GM21423 (cell line): ENCODE data around the gene TNFRSF6B.

Experiments used
- ATAC-seq: cut with Tn5 transposase; IDR thresholded peaks from one replicate; pipeline ENCODE4 v1.9.1; 2021; ENCODE audit warnings: mild to moderate bottlenecking, moderate library complexity; ENCODE audit not compliant: unreplicated experiment

TNFRSF6B gene

DNA sequence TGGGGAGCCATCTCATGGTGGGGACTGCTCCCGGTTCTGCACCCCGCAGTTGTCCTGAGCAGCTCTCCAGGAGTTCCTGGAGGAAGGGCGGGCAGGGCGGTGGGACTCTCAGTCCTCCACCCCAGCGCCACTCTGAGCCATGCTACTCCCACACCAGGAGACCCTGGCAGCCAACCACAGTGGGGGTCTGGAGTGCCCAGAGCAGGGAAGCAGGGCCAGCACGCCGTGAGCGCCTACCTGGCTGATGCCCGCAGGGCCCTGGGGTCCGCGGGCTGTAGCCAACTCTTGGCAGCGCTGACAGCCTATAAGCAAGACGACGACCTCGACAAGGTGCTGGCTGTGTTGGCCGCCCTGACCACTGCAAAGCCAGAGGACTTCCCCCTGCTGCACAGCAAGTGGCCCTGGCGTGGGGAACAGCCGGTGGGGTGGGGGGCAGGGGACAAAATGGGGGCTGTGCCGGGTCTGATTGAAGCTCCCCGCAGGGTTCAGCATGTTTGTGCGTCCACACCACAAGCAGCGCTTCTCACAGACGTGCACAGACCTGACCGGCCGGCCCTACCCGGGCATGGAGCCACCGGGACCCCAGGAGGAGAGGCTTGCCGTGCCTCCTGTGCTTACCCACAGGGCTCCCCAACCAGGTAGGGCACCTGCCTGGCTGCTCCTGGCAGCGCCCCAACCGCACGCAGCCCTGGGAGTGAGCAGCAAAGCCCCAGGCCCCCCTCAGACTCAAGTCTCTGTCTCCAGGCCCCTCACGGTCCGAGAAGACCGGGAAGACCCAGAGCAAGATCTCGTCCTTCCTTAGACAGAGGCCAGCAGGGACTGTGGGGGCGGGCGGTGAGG is 1.6 kb upstream of the TNFRSF6B start:
- ATAC-seq: no peak

- ATAC-seq: no peak
Observed at GRCh38 chr20:63695424-63696305, 787 bp upstream of the TNFRSF6B start.

DNA sequence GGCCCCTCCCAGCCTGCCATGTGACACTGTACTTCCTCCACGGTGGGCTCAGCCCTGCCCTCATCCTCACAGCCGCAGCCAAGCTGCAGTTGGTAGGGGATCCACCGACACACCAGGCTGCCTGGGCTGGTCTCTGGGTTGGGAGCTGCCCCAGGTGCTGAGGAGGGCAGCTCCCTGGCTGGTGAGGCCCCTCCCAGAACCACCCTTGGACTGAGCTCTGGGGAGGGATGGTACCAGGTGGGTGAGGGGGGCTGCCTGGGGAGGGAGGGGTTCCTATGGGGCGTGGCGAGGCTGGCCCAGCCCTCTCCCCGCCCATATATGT is 185 bp upstream of the TNFRSF6B start:
- ATAC-seq: no peak

GRCh38 chr20:63697357-63697867 is 960 bp downstream of the TNFRSF6B start:
- no peak for ATAC-seq

- no peak for ATAC-seq
Observed at GRCh38 chr20:63697868-63698545, 1.6 kb downstream of the TNFRSF6B start.

DNA sequence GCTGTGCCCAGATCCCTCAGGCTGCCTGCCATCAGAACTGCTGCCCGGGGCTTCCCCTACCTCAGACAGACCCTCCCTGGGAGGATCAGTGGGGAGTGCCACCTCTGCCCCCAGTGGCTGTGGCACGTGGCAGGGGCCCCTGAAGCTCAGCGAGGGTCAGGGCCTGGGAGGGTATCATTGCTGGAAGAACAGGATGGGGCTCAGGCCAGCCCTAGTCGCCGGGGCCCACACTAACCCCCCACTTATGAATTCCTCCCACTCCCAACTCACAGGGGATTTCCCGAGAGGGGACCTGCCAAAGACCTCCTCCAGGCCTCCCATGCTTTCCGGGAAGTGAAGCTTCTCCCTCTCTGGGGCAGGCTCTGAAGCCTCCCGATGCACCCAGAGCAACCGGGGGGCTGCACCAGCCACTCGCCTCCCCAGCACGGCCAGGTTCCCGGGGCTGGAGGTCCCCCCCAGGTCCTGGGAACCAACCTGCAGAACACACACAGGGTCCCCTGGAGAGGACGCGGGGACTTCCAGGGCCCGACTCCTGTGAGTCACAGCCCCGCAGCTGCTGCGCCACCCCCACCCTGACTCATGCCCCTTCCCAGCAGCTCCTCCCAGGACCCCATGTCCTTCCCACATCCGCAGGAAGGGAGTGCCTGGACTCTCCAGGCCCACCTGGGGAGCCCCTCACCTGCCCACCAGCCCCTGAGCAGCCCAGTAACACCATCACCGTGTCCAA is 2.5 kb downstream of the TNFRSF6B start:
- no peak for ATAC-seq

DNA sequence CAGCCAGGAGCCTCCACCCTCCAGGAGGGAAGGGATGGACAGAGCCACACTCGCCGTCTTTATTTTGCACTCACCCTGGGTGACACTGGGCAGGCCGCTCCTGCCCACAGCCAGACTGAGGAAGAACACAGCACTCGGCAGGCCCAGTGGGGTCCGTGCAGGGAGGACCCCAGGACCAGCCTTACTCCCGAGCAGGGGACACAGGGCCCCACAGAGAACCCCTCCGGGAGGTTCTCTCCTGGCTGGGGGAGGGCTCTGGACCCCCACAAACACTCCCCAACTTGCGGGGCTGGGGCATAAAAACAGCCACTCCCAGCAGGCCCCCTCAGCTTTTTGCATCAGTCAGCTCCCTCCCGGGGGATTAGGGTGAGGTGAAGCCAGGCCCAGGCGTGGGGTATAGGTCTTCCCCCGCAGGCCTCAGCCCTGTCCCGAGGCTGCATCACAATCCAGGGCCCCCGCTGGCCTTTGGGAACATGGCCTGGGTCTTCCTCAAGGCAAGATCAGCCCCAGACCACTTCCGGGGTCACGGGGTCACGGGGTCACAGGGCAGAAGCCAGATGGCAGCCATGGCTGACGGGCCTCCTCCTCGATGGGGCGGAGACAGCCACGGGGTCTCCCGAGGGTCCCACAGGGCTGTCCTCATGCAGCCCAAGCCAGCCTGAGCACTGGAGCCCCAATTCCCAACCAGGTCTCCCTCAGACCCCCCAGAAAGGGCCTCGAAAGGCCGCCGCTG is 3.2 kb downstream of the TNFRSF6B start:
- no peak for ATAC-seq

DNA sequence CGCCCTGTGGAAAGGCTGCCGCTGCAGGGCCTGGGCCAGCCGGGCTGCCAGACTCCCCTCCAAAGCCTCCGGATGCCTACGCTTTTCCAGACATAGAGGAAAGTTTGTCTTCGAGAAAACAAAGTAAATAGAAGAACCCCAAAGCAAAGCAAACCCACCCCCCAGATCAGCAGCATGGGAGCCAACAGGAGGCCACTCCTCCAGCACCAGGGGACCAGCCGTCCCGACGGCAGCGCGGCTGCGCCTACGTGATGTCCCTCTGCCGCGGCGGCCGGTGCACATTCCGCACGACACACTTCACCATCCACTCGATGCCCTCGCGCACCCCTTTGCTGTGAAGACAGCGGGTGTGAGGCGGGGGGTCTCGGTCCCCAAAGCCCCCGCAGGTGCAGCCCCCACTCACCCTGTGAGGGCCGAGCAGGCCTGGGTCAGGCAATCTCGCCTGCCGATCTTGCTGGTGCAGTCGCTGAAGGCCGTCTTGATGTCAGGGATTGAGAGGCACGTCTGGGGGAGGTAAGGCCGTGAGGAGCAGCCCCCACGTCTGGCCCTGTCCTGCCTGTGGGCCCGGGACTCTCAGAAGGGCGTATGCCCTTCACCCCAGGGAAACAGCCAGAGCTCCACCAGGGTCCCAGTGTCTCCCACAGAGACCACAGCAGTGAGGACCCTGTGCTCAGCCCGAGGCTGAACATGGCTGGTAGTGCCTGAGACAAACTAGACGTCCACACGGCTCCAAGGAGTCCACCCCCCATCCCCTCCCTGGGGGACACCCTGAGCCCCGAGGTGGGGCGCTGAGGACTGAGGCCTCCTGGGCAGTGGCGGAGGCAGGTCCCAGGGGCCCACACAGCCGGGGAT is 4.0 kb downstream of the TNFRSF6B start:
- ATAC-seq: no peak

- ATAC-seq: no peak
Observed at GRCh38 chr20:63701051-63701328, 4.5 kb downstream of the TNFRSF6B start.

GRCh38 chr20:63701329-63702035 is 5.0 kb downstream of the TNFRSF6B start:
- ATAC-seq: no peak

DNA sequence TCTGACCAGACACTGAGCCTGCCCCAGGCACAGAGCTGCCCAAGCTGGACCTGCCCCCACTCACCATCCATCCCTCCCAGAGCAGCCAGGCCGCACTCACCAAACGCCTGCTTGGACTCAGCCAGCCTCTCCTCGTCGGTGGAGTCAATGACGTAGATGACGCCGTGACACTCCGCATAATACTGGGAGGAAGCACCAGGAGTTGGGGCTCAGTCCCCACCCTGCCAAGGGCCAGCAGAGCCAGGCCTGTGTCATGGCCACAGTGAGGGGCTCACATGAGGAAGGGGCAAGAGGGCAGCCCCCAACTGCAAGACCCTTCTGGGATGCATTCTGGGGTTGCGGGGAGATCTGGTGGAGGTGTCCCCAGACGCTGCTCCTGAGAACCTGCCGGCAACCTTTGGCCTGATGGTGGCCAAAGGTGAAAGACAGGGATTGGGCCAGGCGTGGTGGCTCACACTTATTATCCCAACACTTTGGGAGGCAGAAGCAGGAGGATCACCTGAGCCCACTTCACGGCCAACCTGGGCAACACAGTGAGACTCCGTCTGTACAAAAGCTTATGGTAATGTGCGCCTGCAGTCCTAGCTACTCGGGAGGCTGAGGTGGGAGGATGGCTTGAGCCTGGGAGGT is 5.7 kb downstream of the TNFRSF6B start:
- ATAC-seq: no peak

GRCh38 chr20:63702751-63703470 is 6.5 kb downstream of the TNFRSF6B start:
- no peak for ATAC-seq

DNA sequence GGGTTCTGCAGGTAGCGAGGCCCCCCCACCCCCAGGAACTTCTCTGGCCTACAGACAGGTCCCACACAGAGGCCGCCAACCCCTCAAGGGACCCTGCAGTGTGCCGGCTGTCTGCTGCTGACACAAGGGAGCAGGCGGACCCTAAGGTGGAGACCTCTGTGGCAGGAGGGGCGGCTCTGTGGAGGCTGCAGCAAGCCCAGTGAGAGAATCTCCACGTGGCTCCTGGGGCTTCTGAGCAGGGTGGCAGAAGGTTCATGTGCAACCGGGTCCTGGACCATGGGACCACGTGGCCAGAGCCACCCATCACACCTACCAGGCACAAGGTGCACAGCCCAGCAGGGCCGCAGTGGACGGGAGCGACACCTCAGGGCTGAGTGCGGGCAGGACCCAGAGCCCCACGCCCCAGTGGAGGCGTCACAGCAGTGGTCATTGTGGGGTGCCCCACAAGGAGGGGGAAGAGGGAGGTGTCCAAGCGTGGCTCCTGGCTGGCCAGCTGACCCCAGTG is 7.1 kb downstream of the TNFRSF6B start:
- no peak for ATAC-seq

GRCh38 chr20:63703976-63704748 is 7.7 kb downstream of the TNFRSF6B start:
- no peak for ATAC-seq

DNA sequence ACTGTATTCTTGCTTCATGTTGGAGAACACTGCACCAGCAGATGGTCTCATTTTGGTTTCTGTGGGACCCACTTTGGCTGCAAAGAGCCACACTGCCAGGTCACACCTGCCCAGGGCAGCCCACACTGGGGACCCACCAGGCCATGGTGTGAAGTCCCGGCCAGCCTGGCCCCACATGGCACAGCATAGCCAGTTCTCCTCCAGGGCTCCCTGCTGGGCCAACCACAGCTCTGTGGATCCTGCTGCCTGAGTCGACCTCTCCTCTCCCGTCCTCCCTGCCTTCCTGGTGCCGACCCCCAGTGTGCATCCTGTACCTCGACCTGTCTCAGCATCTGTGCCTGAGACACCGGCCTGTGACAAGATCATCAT is 8.3 kb downstream of the TNFRSF6B start:
- no peak for ATAC-seq

DNA sequence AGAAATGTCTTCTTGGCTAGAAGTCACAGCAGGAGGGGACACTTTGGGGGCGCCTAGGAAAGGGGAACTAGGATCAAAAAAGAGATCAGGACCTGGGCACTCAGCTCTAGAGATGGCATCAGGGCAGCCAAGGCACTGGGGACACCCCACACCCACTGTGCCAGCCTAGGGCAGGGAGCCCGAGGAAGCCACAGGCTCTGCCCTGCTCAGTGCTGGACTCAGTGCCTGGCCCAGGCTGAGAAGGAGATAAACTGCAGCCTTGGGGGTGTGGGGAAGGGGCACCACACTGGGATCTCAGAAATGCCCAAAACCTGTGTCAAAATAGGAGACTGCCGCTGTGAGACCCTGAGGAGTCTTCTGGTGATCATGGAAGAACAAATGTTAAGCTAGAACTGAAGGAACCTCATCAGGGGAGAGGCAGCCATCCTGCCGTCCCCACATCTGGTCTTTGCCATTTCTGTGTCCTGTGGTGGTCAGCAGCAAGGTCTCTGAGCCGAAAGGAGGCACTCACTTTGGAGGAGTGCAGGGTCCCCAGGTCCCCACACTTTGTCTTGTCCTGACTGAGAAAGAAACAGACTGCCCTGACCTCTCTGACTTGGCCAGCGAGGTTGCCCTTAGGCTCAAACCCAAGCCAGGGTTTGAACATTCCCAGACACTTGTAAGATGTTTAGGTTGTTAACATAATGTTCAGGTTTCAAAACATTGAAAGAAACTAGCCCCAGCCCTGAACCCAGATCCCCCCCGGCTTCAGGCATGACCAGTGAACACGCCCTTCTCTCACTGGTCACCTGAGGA is 9.0 kb downstream of the TNFRSF6B start:
- no peak for ATAC-seq
